IPS-18c (cell line): ENCODE measurements around the gene ZNF142.

Experiments used
- H3K4me3 ChIP-seq: 2 replicates; pipeline ENCODE4 v1.7.0; 2013; ENCODE audit warnings: low read depth, mild to moderate bottlenecking, low read length, moderate library complexity; ENCODE audit not compliant: insufficient read depth
- H3K9me3 ChIP-seq: one replicate; pipeline ENCODE4 v1.6.1; 2013; ENCODE audit warnings: mild to moderate bottlenecking, low read length, moderate library complexity; ENCODE audit not compliant: control insufficient read depth, insufficient read depth

ZNF142 gene

GRCh38 chr2:218622606-218623365 lies 36.6 kb downstream of the ZNF142 start:
- H3K9me3 ChIP-seq = no peaks in the 10 kb centered on the region
- no peak overlapping the region for H3K4me3 ChIP-seq

GRCh38 chr2:218621007-218621406 lies 38.4 kb downstream of the ZNF142 start:
- no peak overlapping the region for H3K4me3 ChIP-seq
- H3K9me3 ChIP-seq = no peaks in the 10 kb centered on the region

- H3K4me3 ChIP-seq = no peak overlapping the region
- H3K9me3 ChIP-seq = no peaks in the 10 kb centered on the region
Measured at GRCh38 chr2:218618102-218618860, 41.1 kb downstream of the ZNF142 start.

- H3K4me3 ChIP-seq = no peak overlapping the region
- H3K9me3 ChIP-seq = no peaks in the 10 kb centered on the region
Measured at GRCh38 chr2:218615868-218616315, 43.5 kb downstream of the ZNF142 start.

- Histone ChIP-seq H3K9me3 (no peaks in the 10 kb centered on the region), H3K4me3 (no peak within 1 kb of the TSS)
Measured at GRCh38 chr2:218607436-218608115, 51.8 kb downstream of the ZNF142 start, which contains the start of gene PLCD4. Gene PLCD4 (plus strand): TSS chr2:218607899. CDS start chr2:218615740, 7,841 bp downstream.

GRCh38 chr2:218605432-218605831 lies 54.0 kb downstream of the ZNF142 start:
- Histone ChIP-seq H3K9me3 (no peaks in the 10 kb centered on the region), H3K4me3 (no peak overlapping the region)
